Measurements from ENCODE around the gene VPS13D.

The VPS13D gene

DNA sequence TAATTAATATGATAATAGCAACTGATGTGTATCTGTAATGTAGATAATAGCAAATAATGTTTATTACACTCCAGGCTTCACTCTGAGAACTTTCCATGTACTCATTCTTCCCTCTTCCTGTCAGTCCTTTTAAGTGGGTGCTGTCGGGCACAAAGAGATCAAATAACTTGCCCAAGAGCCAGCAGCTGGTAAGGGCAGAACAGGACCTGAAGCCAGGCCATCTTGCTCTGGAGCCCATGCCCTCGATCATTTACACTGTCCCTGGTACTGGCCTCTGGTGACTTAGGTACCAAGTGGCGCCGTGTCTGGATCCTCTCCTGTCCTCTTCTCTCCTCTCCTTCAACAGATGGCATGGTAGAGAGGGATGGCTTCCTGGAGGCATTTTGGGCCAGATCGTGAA, 97.2 kb downstream of the VPS13D start:
- no peak overlapping the region for H3K27ac ChIP-seq (ENCODE audit: low read depth, low read length)
- H3K27me3 ChIP-seq (ENCODE audit: control insufficient read depth, low read length): no peaks in the 10 kb centered on the region
- peaks cover 12% of the 10 kb centered on the region; the same call in 1 of the 2 replicates for H3K36me3 ChIP-seq (ENCODE audit: control insufficient read depth, low read length)
- no peaks in the 10 kb centered on the region for H3K9me2 ChIP-seq (replicated peaks; ENCODE audit: control insufficient read depth, low read length)
- H3K79me2 ChIP-seq (ENCODE audit: control insufficient read depth, low read length): no peaks in the 10 kb centered on the region
- H3K4me1 ChIP-seq (ENCODE audit: control insufficient read depth, low read length): no peaks in the 10 kb centered on the region
- H3K4me3 ChIP-seq (ENCODE audit: low read length): no peak overlapping the region
- no peaks in the 10 kb centered on the region for H3K9me3 ChIP-seq (ENCODE audit: control insufficient read depth, insufficient read depth, low read length)
- no peak for TF ChIP-seq CTCF (IDR thresholded peaks at IDR 0.05; ENCODE audit: low read depth, low read length, poor library complexity, severe bottlenecking)
- TF ChIP-seq EZH2phosphoT487 (IDR thresholded peaks at IDR 0.05; ENCODE audit: borderline replicate concordance, low read length): no peak
- H3K4me2 ChIP-seq (ENCODE audit: low read length): no peak overlapping the region
- H4K20me1 ChIP-seq (ENCODE audit: control insufficient read depth, insufficient read depth, low read depth, low read length): no peaks in the 10 kb centered on the region
- no peaks in the 10 kb centered on the region for H3F3A ChIP-seq (ENCODE audit: control insufficient read depth, insufficient read depth)

GRCh38 chr1:12327566-12327965, 97.7 kb downstream of the VPS13D start:
- Histone ChIP-seq H3K4me1 (ENCODE audit: control insufficient read depth, low read length) (no peaks in the 10 kb centered on the region), H3F3A (ENCODE audit: control insufficient read depth, insufficient read depth) (no peaks in the 10 kb centered on the region), H3K27ac (ENCODE audit: low read depth, low read length) (no peak overlapping the region), H3K36me3 (ENCODE audit: control insufficient read depth, low read length) (peaks cover 12% of the 10 kb centered on the region; the same call in 1 of the 2 replicates), H3K27me3 (ENCODE audit: control insufficient read depth, low read length) (no peaks in the 10 kb centered on the region), H4K20me1 (ENCODE audit: control insufficient read depth, insufficient read depth, low read depth, low read length) (no peaks in the 10 kb centered on the region), H3K4me3 (ENCODE audit: low read length) (no peak overlapping the region), H3K4me2 (ENCODE audit: low read length) (no peak overlapping the region), H3K9me3 (ENCODE audit: control insufficient read depth, insufficient read depth, low read length) (no peaks in the 10 kb centered on the region), H3K79me2 (ENCODE audit: control insufficient read depth, low read length) (no peaks in the 10 kb centered on the region), H3K9me2 (replicated peaks; ENCODE audit: control insufficient read depth, low read length) (no peaks in the 10 kb centered on the region)
- TF ChIP-seq EZH2phosphoT487 (IDR thresholded peaks at IDR 0.05; ENCODE audit: borderline replicate concordance, low read length) (no peak), CTCF (IDR thresholded peaks at IDR 0.05; ENCODE audit: low read depth, low read length, poor library complexity, severe bottlenecking) (no peak)

DNA sequence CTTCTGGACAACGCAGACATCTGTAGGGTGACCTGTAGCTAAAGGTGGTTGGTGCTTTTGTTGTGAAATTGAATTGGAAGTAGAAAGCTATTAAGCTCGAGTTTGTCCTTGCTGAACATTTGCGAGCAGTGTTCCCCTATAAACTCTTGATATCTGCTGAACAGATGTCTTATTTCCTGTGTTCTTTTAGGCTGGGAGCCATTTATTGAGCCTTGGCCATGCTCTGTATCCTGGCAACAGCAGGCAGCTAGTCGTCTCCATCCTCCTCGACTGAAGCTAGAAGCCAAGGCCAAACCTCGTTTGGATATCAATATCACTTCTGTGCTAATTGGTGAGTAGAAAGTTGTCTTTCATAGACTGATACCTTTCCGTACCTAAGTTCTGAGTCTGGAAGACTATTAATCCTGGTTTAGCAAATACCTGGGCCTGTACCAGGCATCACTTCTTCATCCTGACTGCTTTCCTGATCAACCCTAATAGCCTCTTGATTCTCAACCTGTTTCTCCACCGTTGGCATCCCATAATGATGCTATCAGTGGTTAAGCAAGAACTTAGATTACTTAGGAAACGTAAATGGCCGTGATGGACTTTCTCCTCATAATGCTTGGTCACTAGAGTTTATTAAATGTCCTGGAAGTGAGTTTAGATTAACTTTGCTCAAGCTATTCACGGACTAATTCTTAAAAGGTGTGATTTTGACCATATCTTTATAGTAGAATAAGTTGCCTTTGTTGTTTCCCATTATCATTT, 103.4 kb downstream of the VPS13D start:
- Histone ChIP-seq H3K79me2 (ENCODE audit: control insufficient read depth, low read length) (no peaks in the 10 kb centered on the region), H3K27me3 (ENCODE audit: control insufficient read depth, low read length) (no peaks in the 10 kb centered on the region), H3K4me2 (ENCODE audit: low read length) (no peak overlapping the region), H3F3A (ENCODE audit: control insufficient read depth, insufficient read depth) (no peaks in the 10 kb centered on the region), H3K9me2 (replicated peaks; ENCODE audit: control insufficient read depth, low read length) (no peaks in the 10 kb centered on the region), H4K20me1 (ENCODE audit: control insufficient read depth, insufficient read depth, low read depth, low read length) (no peaks in the 10 kb centered on the region), H3K4me1 (ENCODE audit: control insufficient read depth, low read length) (no peaks in the 10 kb centered on the region), H3K36me3 (ENCODE audit: control insufficient read depth, low read length) (peaks cover 26% of the 10 kb centered on the region), H3K4me3 (ENCODE audit: low read length) (no peak overlapping the region), H3K27ac (ENCODE audit: low read depth, low read length) (no peak overlapping the region), H3K9me3 (ENCODE audit: control insufficient read depth, insufficient read depth, low read length) (no peaks in the 10 kb centered on the region)
- no peak for TF ChIP-seq CTCF (IDR thresholded peaks at IDR 0.05; ENCODE audit: low read depth, low read length, poor library complexity, severe bottlenecking)
- no peak for TF ChIP-seq EZH2phosphoT487 (IDR thresholded peaks at IDR 0.05; ENCODE audit: borderline replicate concordance, low read length)

Data from DOHH2 (cell line).